GM23338 (cell line): ENCODE results near the gene NPB. TPM values are rescaled to one million over a fixed set of nuclear protein-coding genes. Genes with fewer than 3 reads are reported as not detected.

Source experiments
- ATAC-seq: fragments of 200-7000 bp; cut with Tn5 transposase; 3 replicates; pipeline ENCODE4 v1.9.1; 2020
- DNase-seq: peaks from one replicate; pipeline ENCODE4 v3.0.0-alpha.2; 2015; ENCODE audit warnings: low spot score
- H2AFZ ChIP-seq: fragments of 200-600 bp; sonication (generic); 2 replicates; pipeline ENCODE4 v1.8.0; 2016; ENCODE audit warnings: antibody characterized with exemption, mild to moderate bottlenecking, moderate library complexity
- H3F3A ChIP-seq: fragments of 200-600 bp; sonication (generic); replicated peaks from 2 replicates; pipeline ENCODE4 v1.8.0; 2017; ENCODE audit warnings: antibody characterized with exemption, mixed run types, low read depth
- H3K27ac ChIP-seq: fragments of 200-600 bp; sonication (generic); 2 replicates; pipeline ENCODE4 v1.6.1; 2016; ENCODE audit warnings: low read depth
- H3K27me3 ChIP-seq: fragments of 200-600 bp; sonication (generic); 2 replicates; pipeline ENCODE4 v1.8.0; 2016; ENCODE audit warnings: mild to moderate bottlenecking, mixed run types, moderate library complexity; ENCODE audit not compliant: insufficient read depth
- H3K36me3 ChIP-seq: fragments of 200-600 bp; sonication (generic); 2 replicates; pipeline ENCODE4 v1.8.0; 2016; ENCODE audit warnings: mild to moderate bottlenecking; ENCODE audit not compliant: insufficient read depth
- H3K4me1 ChIP-seq: fragments of 200-600 bp; sonication (generic); 2 replicates; pipeline ENCODE4 v1.8.0; 2016; ENCODE audit warnings: mild to moderate bottlenecking, moderate library complexity; ENCODE audit not compliant: insufficient read depth
- H3K4me2 ChIP-seq: fragments of 200-600 bp; sonication (generic); 2 replicates; pipeline ENCODE4 v1.7.1; 2017; ENCODE audit warnings: mixed run types
- H3K4me3 ChIP-seq: fragments of 200-600 bp; sonication (generic); 2 replicates; pipeline ENCODE4 v1.6.1; 2016; ENCODE audit warnings: mixed run types
- H3K79me2 ChIP-seq: fragments of 200-600 bp; sonication (generic); replicated peaks from 2 replicates; pipeline ENCODE4 v1.8.0; 2017; ENCODE audit warnings: mild to moderate bottlenecking; ENCODE audit not compliant: insufficient read depth
- H3K9me2 ChIP-seq: fragments of 200-600 bp; sonication (generic); 2 replicates; pipeline ENCODE4 v1.8.0; 2017; ENCODE audit not compliant: insufficient read depth
- H4K20me1 ChIP-seq: fragments of 200-600 bp; sonication (generic); replicated peaks from 2 replicates; pipeline ENCODE4 v1.8.0; 2017; ENCODE audit warnings: mild to moderate bottlenecking; ENCODE audit not compliant: insufficient read depth
- H3K27ac Mint-ChIP-seq: 2 replicates; pipeline ENCODE4 v1.8.0; 2020; ENCODE audit warnings: inconsistent platforms, mild to moderate bottlenecking, moderate library complexity, mixed read lengths
- H3K27me3 Mint-ChIP-seq: 3 replicates; pipeline ENCODE4 v1.8.0; 2022; ENCODE audit warnings: low read depth, mild to moderate bottlenecking, moderate library complexity, mixed read lengths, inconsistent platforms; ENCODE audit not compliant: insufficient read depth, poor library complexity
- H3K36me3 Mint-ChIP-seq: 3 replicates; pipeline ENCODE4 v1.8.0; 2021; ENCODE audit warnings: low read depth, mild to moderate bottlenecking, inconsistent platforms, moderate library complexity, mixed read lengths
- H3K4me1 Mint-ChIP-seq: 3 replicates; pipeline ENCODE4 v1.8.0; 2020; ENCODE audit warnings: mild to moderate bottlenecking, inconsistent platforms, mixed read lengths
- H3K4me3 Mint-ChIP-seq: 3 replicates; pipeline ENCODE4 v1.8.0; 2021; ENCODE audit warnings: moderate library complexity, mild to moderate bottlenecking, inconsistent platforms, mixed read lengths
- H3K9me3 Mint-ChIP-seq: 3 replicates; pipeline ENCODE4 v1.8.0; 2020; ENCODE audit warnings: moderate library complexity, mild to moderate bottlenecking, inconsistent platforms, mixed read lengths
- CTCF ChIP-seq, 2 experiments: fragments of 200-600 bp in 1 of 2; sonication (generic) in 1 of 2; conservative IDR thresholded peaks; 2 replicates each; pipeline versions ENCODE4 v1.5.1 to v1.6.1; 2016 to 2017; ENCODE audit warnings: antibody characterized with exemption in 2 of 2, low read depth in 2 of 2, mild to moderate bottlenecking in 2 of 2, moderate library complexity in 1 of 2
- ZNF462 ChIP-seq: fragments of 250-450 bp; sonication (Bioruptor Pico); IDR thresholded peaks from 2 replicates; pipeline ENCODE4 v1.5.0; 2020; ENCODE audit warnings: mild to moderate bottlenecking, moderate library complexity
- polyA plus RNA-seq: library from polyadenylated mRNA; unstranded; fragments of >200 nt; fragmentation: Nextera tagmentation; extraction: Ambion mirVana; gene quantifications from 2 replicates; pipeline ENCODE4 v1.2.1, GENCODE V29; 2016
- total RNA-seq: library from RNA; depleted of rRNA; stranded (reverse); fragments of >200 nt; shearing (Covaris generic); gene quantifications from 2 replicates; pipeline ENCODE4 v1.2.3, GENCODE V29; 2014

Gene NPB
- total and polyA plus RNA-seq, 2 experiments from 2014 or later: 3.6 to 3.8 TPM

GRCh38 chr17:81878294-81878693, 23.7 kb upstream of the NPB start (continued):
- TF ChIP-seq CTCF (conservative IDR thresholded peaks at IDR 0.05; ENCODE audit: low read depth in 2 of 2): no peak

GRCh38 chr17:81879121-81879520, 22.9 kb upstream of the NPB start:
- Histone ChIP-seq H3K27ac (0 out of 2 replicates have a peak overlapping the region, but pooled peaks have one; percentile 32), H3K4me1 (no peaks in the 10 kb centered on the region), H3K9me2 (no peaks in the 10 kb centered on the region), H2AFZ (no peak overlapping the region), H3K4me3 (no peak overlapping the region), H4K20me1 (peaks cover 4% of the 10 kb centered on the region), H3K36me3 (peaks cover 9% of the 10 kb centered on the region; the same call in 1 of the 2 replicates), H3K79me2 (no peaks in the 10 kb centered on the region), H3K4me2 (no peak overlapping the region), H3K27me3 (no peaks in the 10 kb centered on the region), H3F3A (no peaks in the 10 kb centered on the region)
- Mint-ChIP-seq H3K36me3 (peaks cover 55% of the 10 kb centered on the region), H3K27ac (no peak overlapping the region), H3K4me3 (peak overlapping the region; percentile 23; the same call in 1 of the 3 replicates), H3K4me1 (no peaks in the 10 kb centered on the region), H3K27me3 (peaks cover 13% of the 10 kb centered on the region), H3K9me3 (no peaks in the 10 kb centered on the region)
- no peak for TF ChIP-seq ZNF462 (CRISPR knock-in tag)
- ATAC-seq (no peak), DNase-seq (no peak)
